Astrocyte of the spinal cord (primary cell): ENCODE results near the gene SEMA3G.

Experiments used
- DNase-seq: peaks from one replicate; pipeline ENCODE4 v3.0.0; 2011; ENCODE audit warnings: low read depth, low spot score
- H3K4me3 ChIP-seq: 2 replicates; pipeline ENCODE4 v1.5.1; 2011; ENCODE audit warnings: low read depth, mild to moderate bottlenecking, low read length, moderate library complexity
- CTCF ChIP-seq: IDR thresholded peaks from 2 replicates; pipeline ENCODE4 v1.5.1; 2012; ENCODE audit warnings: low read depth, mild to moderate bottlenecking, low read length, inconsistent platforms
- in situ Hi-C: cut with HindIII; loops from 2 replicates; pipeline ENCODE4 v1.10.0; 2017; ENCODE audit warnings: low sequenced_read_pairs

Gene SEMA3G

DNA sequence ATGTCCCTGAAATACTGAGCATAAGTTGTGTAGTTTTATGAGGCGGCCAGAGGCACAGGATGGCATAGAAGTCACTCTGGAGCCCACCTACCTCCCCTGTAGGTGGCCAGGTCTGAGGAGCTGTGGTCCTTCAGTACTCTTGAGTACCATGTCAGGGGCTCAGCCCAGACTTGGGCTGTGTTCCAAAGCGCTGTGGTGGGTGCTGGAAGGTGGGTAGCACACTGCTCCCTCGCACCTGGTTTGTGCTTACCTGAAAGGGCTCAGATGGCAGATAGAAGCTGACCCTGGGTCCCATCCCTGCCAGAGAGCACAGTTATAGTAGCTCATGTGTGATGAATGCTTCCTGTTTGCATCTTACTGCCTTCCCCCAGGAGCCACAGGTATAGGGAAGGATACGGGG is 26.0 kb upstream of the SEMA3G start:
- no peak for TF ChIP-seq CTCF
- H3K4me3 ChIP-seq: no peak overlapping the region
- in situ Hi-C loops: no loop called here
- DNase-seq: no peak

- no peak for TF ChIP-seq CTCF
- no peak for DNase-seq
- no peak overlapping the region for H3K4me3 ChIP-seq
- in situ Hi-C loops: no loop called here
Observed at GRCh38 chr3:52469001-52469400, 24.1 kb upstream of the SEMA3G start.

DNA sequence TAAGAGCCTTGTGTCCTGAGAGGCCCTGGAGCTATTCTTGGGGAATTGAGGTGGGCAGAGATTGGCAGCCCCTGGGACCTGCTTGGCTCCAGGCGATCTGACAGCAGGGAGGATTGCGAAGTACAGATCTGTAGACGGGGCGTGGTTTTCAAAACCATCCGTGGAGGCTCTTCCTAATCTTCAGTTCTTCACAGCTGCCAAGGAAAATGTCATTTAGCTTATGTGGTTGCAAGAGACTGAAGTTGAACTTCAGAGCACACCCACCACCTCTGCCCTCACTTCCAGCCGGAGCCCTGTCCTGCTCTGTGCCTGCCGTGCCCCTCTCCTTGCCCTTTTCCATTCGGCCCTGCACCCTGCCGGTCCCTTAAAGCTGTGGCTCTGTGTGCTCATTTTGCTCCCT is 23.4 kb upstream of the SEMA3G start:
- in situ Hi-C loops: no loop called here
- no peak for TF ChIP-seq CTCF
- no peak overlapping the region for H3K4me3 ChIP-seq
- DNase-seq: no peak

DNA sequence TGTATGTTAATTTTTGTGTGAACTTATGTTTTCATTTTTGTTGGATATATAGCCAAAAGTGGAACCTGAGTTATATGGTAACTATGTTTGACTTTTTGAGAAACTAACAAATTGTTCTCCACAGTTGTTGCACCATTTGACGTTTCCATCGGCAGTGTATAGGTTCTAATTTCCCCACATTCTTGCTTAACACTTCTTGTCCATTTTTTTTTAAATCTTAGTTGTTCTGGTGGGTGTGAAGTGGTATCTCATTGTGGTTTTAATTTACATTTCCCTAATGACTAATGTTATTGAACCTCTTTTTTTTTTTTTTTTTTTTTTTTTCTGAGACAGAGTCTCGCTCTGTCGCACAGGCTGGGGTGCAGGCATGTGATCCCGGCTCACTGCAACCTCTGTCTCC is 18.5 kb upstream of the SEMA3G start:
- DNase-seq: no peak
- in situ Hi-C loops: no loop called here
- no peak for TF ChIP-seq CTCF
- H3K4me3 ChIP-seq: no peak overlapping the region

GRCh38 chr3:52461874-52462273 is 17.0 kb upstream of the SEMA3G start:
- TF ChIP-seq CTCF: no peak
- in situ Hi-C loops: no loop called here
- DNase-seq: no peak
- H3K4me3 ChIP-seq: no peak overlapping the region

DNA sequence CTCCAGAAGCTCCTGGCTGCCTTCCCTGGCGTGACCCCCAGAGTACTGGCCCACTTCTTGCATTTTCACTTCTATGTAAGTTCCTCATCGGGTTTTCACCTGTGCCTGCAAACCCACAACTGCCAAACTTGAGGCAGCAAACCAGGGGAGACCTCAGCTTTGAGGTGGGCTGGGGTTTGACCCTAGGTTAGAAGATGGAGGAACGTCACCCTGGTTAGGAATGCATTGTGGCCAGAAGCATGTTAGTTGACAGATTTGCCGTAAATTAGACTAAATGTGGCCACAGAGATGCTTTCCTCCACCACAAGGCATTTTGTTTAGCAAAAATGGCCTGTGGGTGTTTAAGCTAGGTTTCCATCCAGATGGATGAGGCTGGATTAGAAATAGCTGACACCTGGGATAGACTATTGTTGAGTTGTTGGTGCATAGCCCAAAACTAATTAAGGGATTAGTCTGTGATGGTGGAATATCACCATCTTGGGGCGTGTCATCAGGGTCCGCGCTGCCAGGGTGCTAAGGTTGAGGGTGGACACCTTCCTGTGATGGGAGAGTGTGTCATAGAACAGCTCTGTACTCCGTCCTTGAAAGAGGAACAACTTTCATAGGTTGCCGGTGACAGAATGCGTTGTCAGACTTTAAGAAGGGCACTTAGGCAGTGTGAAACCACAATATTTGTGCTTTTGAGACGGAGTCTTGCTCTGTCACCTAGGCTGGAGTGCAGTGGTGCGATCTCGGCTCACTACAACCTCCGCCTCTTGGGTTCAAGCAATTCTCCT is 14.1 kb upstream of the SEMA3G start:
- no peak for DNase-seq
- in situ Hi-C loops: no loop called here
- no peak for TF ChIP-seq CTCF
- H3K4me3 ChIP-seq: no peak overlapping the region
